Transverse colon (tissue), 4 donors: ENCODE measurements around the gene TMEM119. TPM values are rescaled to one million over a fixed set of nuclear protein-coding genes. Genes with fewer than 3 reads are reported as not detected.

ENCODE experiments used
- DNase-seq: peaks from one replicate; pipeline ENCODE4 v3.0.0-alpha.2; 2019
- H3K27ac ChIP-seq, 4 donors: fragments of 200-600 bp; sonication (generic); 2 replicates each; pipeline ENCODE4 v1.5.1; 2016 to 2018; ENCODE audit warnings: inconsistent platforms in 4 of 4
- H3K27me3 ChIP-seq: fragments of 200-600 bp; sonication (generic); 2 replicates; pipeline ENCODE4 v1.5.1; 2017; ENCODE audit warnings: inconsistent platforms
- H3K36me3 ChIP-seq, 4 donors: fragments of 200-600 bp; sonication (generic); 2 replicates each; pipeline ENCODE4 v1.5.1; 2017 to 2019; ENCODE audit warnings: inconsistent platforms in 4 of 4
- H3K4me1 ChIP-seq, 4 donors: fragments of 200-600 bp; sonication (generic); 2 replicates each; pipeline ENCODE4 v1.5.1; 2017 to 2020; ENCODE audit warnings: inconsistent platforms in 4 of 4
- H3K4me3 ChIP-seq, 4 donors: fragments of 200-600 bp; sonication (generic); 1 replicate in 1 of 4; 2 replicates in 3 of 4; pipeline versions ENCODE4 v1.5.1 to v1.6.1; 2017 to 2019; ENCODE audit warnings: inconsistent platforms in 4 of 4
- H3K9me3 ChIP-seq, 2 donors: fragments of 200-600 bp; sonication (generic); 2 replicates each; pipeline ENCODE4 v1.5.1; 2017 to 2019; ENCODE audit warnings: inconsistent platforms in 2 of 2
- CTCF ChIP-seq, 5 experiments: fragments of 200-600 bp in 3 of 5; fragments of 450-650 bp in 2 of 5; sonication (generic) in 3 of 5; IDR thresholded peaks; 1 replicate in 2 of 5; 2 replicates in 3 of 5; pipeline ENCODE4 v1.5.1; 2016 to 2017; ENCODE audit warnings: antibody characterized with exemption in 5 of 5, inconsistent platforms in 3 of 5, mild to moderate bottlenecking in 2 of 5, moderate library complexity in 1 of 5
- EP300 ChIP-seq: sonication (generic); formaldehyde crosslinking; IDR thresholded peaks from one replicate; pipeline ENCODE4 v1.6.1; 2017; ENCODE audit warnings: antibody characterized with exemption, low read depth
- POLR2A ChIP-seq: fragments of 450-650 bp; IDR thresholded peaks from one replicate; pipeline ENCODE4 v1.6.1; 2016; ENCODE audit warnings: antibody characterized with exemption, mild to moderate bottlenecking, moderate library complexity
- POLR2AphosphoS5 ChIP-seq, 3 donors: sonication (generic); formaldehyde crosslinking; IDR thresholded peaks; one replicate each; pipeline ENCODE4 v1.6.1; 2016; ENCODE audit warnings: antibody characterized with exemption in 3 of 3
- WGBS, 2 donors: methylation state at CpG; one replicate each; pipeline ENCODE4 v1.1.5; 2018; ENCODE audit warnings: low coverage in 1 of 2; 5-methylcytosine and 5-hydroxymethylcytosine counted together
- in situ Hi-C, 4 donors: fragments of 200-750 bp; cut with MboI; loops; one replicate each; pipeline versions ENCODE4 v1.15.0 to v1.15.1; 2017; ENCODE audit warnings: low sequenced_read_pairs in 3 of 4, low pct_ligation_motif_present in 1 of 4, low pct_unique_long_range_greater_than_20kb in 1 of 4
- intact Hi-C: fragments of 100-400 bp; cut with DNase I; formaldehyde crosslinking; loops from one replicate; pipeline ENCODE4 v1.15.1; 2023; ENCODE audit warnings: low total_unique reads
- total RNA-seq, 4 donors: library from RNA; depleted of rRNA; stranded (reverse); fragments of >200 nt; gene quantifications; one replicate each; pipeline ENCODE4 v1.1.0, GENCODE V29; 2016

TMEM119 gene
- total RNA-seq, 4 donors from 2014 or later, result 3.3 to 18.3 (median 9.7) TPM

GRCh38 chr12:108612788-108613282 is 15.0 kb upstream of the TMEM119 start:
- TF ChIP-seq POLR2AphosphoS5 (IDR thresholded peaks at IDR 0.05), result no peak
- TF ChIP-seq EP300, result no peak
- no peak for TF ChIP-seq POLR2A
- no peak for TF ChIP-seq CTCF (IDR thresholded peaks at IDR 0.05)
- Histone ChIP-seq H3K36me3 (no peaks in the 10 kb centered on the region), H3K27me3 (no peaks in the 10 kb centered on the region), H3K9me3 (no peaks in the 10 kb centered on the region), H3K4me1 (peaks cover 0 to 12% (median 0%) of the 10 kb centered on the region in 4 donors), H3K27ac (no peak overlapping the region), H3K4me3 (no peak overlapping the region)
- intact Hi-C loops (loop anchor here (10.0 kb wide), 1 partner anchor 342 kb away; no protein-coding TSS in a partner anchor), in situ Hi-C loops (loop anchor here in 2 of 4 donors (5.0 to 10.0 kb wide), 2 partner anchors 41 to 48 kb away; partner anchors contain the start of genes ISCU (in 1 of the 2) and SART3 (in 1 of the 2))
- DNase-seq, result no peak
- WGBS, 2 donors, result 64 to 71% methylated on average over 3 to 8 of the region's 8 CpGs

- H3K27ac ChIP-seq, result no peak overlapping the region
- H3K9me3 ChIP-seq, result no peaks in the 10 kb centered on the region
- TF ChIP-seq POLR2A (no peak), CTCF (IDR thresholded peaks at IDR 0.05) (peak; percentile 22 to 33 (median 32))
- no peaks in the 10 kb centered on the region for H3K36me3 ChIP-seq
- no peak overlapping the region for H3K4me3 ChIP-seq
- intact Hi-C loops, result loop anchor here (10.0 kb wide), 1 partner anchor 343 kb away; no protein-coding TSS in a partner anchor
- no peaks in the 10 kb centered on the region for H3K27me3 ChIP-seq
- WGBS, 2 donors, result 55% methylated on average over 5 of the region's 5 CpGs; no CpG with 5 or more reads in 1 of the 2 donors
- no peak for DNase-seq
- H3K4me1 ChIP-seq, result peaks cover 0 to 9% (median 0%) of the 10 kb centered on the region in 4 donors
- in situ Hi-C loops, result loop anchor here in 2 of 4 donors (5.0 to 10.0 kb wide), 2 partner anchors 40 to 47 kb away; partner anchors contain the start of genes ISCU (in 1 of the 2) and SART3 (in 1 of the 2)
Measured at GRCh38 chr12:108611884-108612415, 14.1 kb upstream of the TMEM119 start.

GRCh38 chr12:108610856-108611605 is 13.1 kb upstream of the TMEM119 start:
- whole genome bisulfite sequencing, 2 donors, result 83 to 100% methylated on average over 1 to 15 of the region's 15 CpGs
- no peak for DNase-seq
- in situ Hi-C loops (loop anchor here in 2 of 4 donors (5.0 to 10.0 kb wide), 2 partner anchors 39 to 46 kb away; partner anchors contain the start of genes ISCU (in 1 of the 2) and SART3 (in 1 of the 2)), intact Hi-C loops (loop anchor here (10.0 kb wide), 1 partner anchor 344 kb away; no protein-coding TSS in a partner anchor)
- H3K27me3 ChIP-seq, result no peaks in the 10 kb centered on the region
- no peaks in the 10 kb centered on the region for H3K36me3 ChIP-seq
- H3K4me3 ChIP-seq, result no peak overlapping the region
- no peaks in the 10 kb centered on the region for H3K9me3 ChIP-seq
- H3K27ac ChIP-seq, result peak overlapping the region in 1 of 4 donors; percentile 36
- peaks cover 0 to 4% (median 0%) of the 10 kb centered on the region in 4 donors for H3K4me1 ChIP-seq
- TF ChIP-seq CTCF (IDR thresholded peaks at IDR 0.05), result no peak
- no peak for TF ChIP-seq POLR2A

- intact Hi-C loops (loop anchor here (10.0 kb wide), 1 partner anchor 344 kb away; no protein-coding TSS in a partner anchor), in situ Hi-C loops (loop anchor here in 2 of 4 donors (5.0 to 10.0 kb wide), 2 partner anchors 38 to 46 kb away; partner anchors contain the start of genes ISCU (in 1 of the 2) and SART3 (in 1 of the 2))
- WGBS, 2 donors, result 92 to 100% methylated on average over 1 to 8 of the region's 8 CpGs
- H3K27me3 ChIP-seq, result no peaks in the 10 kb centered on the region
- no peak for DNase-seq
- no peaks in the 10 kb centered on the region for H3K36me3 ChIP-seq
- TF ChIP-seq POLR2AphosphoS5 (IDR thresholded peaks at IDR 0.05), result no peak
- TF ChIP-seq EP300, result no peak
- TF ChIP-seq CTCF (IDR thresholded peaks at IDR 0.05), result no peak
- no peak for TF ChIP-seq POLR2A
- H3K9me3 ChIP-seq, result no peaks in the 10 kb centered on the region
- H3K27ac ChIP-seq, result peak overlapping the region in 3 of 4 donors; percentile 36 to 42 (median 38)
- no peak overlapping the region for H3K4me3 ChIP-seq
- H3K4me1 ChIP-seq, result peaks cover 0 to 4% (median 0%) of the 10 kb centered on the region in 4 donors
Measured at GRCh38 chr12:108610336-108610815, 12.5 kb upstream of the TMEM119 start.
